Stimulated activated CD4-positive, alpha-beta T cell treated with anti-CD3 and anti-CD28 coated beads, Interleukin-4, amount 100 ng/mL, for 24 hours (primary cell): ENCODE measurements around the gene ATP13A5.

ENCODE experiments used
- DNase-seq: peaks from one replicate; pipeline ENCODE4 v3.0.0-alpha.2; 2020

Gene ATP13A5

DNA sequence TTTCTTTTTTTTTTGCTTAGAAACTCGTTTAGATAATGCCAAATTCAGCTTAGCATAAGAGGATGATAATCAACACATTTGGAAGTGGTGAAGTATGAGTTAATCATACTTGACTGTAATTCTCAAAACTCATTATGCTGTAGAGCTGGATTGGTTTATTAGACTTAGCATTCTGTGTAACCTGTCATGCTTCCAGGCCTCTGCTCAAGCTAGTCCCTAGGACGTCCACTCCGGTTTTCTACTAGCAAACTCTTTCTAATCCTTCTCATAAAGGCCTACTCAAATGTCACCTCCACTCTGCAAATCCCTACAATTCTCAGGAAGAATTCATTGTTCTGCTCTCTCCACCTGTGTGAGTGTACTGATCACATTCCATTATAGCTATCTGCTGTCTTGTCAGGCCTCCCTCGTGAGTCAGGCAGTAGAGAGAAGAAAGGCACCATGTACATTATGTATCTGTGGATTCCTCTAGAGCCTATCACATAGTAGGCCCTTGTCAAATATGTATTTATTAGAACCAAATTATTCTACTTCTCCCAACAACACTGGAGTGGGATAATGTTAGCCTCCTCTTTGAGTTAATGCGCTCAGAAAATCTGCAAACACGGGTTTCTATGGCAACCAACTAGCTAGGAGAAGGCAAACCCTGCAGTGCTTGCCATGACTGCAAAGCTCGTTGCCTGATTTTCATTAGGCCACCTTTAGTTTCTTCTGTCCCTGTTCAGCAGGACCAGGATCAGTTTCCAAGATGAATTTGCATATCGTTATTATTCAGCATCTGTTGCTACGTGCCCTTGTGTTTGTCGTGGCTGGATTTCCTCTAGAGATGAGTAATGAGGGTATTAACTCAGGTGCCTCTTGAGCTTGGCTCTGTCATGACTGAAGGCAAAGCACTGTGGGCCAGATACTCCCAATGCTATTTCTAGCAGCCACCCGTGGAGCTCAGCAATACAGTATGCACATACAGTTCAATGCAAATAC lies 30.7 kb downstream of the ATP13A5 start:
- DNase-seq, result no peak

DNA sequence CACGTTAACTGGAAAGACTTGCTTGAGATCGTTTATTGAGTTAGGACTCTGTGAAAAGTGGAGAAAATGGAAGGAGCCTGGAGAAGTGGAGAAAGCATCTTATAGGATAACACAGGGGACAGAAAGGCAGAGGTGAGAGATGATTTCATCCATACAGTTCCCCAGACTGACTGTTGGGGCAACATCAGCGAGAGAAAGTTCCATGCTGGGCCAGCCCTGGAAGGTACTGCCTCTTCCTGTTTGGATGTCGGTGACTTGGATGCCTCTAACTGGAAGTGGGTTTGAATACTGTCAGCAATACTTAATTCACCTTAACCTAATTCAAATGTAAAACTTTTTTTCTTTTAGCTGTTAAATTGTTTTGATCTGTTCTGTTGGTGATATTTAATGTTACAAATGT lies 32.3 kb downstream of the ATP13A5 start:
- no peak for DNase-seq

DNA sequence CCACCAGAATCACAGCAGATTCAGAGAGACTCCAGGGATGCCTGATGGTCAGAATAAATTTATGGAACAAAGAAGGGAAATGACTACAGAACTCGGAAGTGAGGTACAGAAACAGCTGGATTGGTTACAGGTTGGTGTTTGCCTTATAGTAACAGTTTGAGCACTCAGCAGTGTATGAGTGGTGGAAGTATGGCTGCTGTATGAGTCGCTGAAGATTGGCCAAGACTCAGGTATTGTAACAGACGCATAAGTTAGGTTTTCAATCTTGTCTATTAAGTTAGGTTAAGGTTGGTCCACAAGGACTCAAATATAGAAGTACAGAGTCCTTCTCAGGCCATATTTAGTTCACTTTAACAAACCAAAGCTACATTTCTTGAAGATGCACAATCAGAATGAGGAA lies 33.1 kb downstream of the ATP13A5 start:
- DNase-seq, result no peak

DNA sequence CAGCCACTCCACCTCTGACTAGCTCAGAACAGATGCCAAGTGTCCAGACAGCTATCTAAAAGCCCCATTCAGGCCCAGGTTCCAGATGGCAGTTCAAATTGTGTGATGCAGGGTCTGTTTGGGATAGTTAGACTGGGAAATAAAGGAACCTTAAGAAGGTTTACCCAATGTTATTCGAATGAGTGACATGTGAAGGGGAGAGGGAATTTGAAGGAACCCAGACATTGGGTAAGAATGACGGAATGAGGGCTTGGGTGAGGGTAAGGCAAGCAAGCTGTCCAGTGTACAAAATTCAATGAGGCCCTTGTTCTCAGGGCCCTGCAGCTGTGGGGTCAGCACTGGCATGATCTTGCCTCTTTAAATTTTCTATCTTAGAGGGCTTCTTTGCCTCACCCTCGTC lies 34.1 kb downstream of the ATP13A5 start:
- DNase-seq, result no peak

DNA sequence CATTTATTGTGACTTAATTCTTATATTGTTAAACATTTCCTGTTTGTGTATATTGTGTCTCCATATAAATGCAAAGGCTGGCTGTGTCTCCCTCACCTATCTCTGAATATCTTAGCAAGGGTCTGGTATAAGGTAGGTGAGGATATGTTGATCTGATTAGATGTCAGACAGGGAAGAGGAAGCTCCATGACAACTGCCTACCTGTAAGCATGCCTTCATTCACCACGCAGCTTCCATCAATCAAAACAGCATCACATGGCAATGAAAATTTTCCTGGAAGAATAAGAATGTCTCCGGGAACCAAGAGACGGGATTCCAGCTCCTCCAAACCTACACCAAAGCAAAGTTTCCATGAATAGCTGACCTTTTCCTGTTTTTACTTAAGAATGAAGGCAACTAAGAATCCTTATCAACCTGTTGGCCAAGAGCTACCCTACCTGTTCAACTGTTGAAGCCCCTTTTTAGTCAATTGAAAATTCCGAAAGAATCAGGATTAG lies 34.8 kb downstream of the ATP13A5 start:
- no peak for DNase-seq

DNA sequence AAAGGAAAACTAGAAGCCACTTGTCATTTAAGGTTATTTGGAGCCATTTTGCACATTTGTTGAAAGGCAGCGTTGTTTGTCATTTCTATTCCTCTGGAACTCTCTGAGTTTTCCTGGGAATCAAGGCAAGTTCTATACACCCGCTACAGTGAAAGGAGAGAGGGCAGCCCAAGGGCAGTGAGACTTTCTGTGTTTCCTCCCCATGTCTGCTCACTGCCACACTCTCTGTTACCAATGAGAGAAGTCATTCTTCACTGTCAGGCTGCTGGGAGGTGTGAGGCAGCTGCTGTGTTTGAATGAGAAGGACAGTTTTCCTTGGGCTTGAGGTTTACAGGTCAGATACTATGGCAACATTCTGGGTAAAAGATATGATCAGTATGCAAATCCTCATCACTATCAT lies 36.0 kb downstream of the ATP13A5 start:
- no peak for DNase-seq

DNA sequence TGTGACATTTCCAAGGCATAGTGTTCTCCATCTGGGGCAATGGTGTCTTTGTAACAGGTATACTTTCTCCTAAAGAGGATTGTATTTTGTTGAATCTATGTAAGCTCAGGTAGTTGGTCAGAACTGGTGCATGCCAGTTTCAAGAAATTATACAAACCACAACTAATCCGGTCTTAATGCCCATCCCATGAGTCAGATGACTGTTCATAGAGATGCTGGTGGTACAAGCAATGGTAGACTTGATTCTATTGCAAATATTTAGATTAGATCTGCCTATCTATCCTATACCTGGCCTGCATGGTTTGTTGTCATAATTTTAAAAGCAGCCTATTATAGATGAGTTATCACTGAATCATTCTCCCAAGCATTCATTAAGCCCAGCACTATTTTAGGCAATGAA lies 43.5 kb downstream of the ATP13A5 start:
- DNase-seq, result no peak

DNA sequence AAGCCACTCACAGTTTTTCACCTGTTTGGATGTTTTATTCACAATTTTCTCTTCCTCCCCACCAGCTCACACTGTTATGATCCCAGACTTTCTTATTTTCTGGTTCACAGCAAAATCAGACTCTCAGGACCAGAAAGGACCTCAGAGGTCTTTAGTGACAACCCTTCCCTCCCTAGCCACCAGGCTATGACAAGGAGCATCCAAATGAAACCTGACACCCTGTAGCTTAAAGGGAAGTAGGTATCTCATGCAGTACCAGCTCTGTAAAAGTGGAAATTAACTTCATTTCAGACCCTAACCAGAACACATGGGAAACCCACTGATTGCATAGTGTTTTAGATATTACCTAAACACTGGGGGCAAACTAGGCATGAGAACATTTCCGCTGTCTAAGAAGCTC lies 45.3 kb downstream of the ATP13A5 start:
- no peak for DNase-seq

DNA sequence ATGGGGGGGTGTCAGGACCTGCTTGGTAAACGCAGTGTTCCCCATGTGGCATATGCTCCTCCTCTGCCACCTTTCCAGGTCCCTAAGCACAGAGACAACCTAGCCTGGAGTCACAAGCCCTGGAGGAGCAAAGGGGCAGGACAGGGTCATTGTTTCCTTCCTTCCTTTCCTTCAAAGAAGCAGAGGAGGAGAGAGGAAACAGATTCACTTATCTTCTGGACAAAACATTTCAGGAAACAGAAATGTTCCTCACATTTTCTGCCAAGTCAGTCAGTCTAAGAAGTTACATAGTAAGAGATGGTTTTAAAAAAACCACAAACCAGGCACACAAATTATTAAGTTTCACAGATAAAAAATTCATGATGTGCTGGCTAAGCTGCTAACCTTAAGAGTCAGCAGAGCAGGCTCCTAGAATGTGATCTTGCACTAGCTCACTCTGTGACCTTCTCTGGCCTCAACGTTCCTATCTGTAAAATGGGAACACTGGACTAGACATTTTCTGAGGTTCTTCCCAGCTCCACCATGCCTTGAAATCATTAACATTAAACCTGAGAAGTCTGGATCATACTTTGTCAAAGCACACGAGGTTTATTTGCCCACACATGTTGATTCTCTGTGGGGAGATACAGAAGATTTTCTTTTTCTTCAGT lies 47.9 kb downstream of the ATP13A5 start:
- DNase-seq, result no peak

DNA sequence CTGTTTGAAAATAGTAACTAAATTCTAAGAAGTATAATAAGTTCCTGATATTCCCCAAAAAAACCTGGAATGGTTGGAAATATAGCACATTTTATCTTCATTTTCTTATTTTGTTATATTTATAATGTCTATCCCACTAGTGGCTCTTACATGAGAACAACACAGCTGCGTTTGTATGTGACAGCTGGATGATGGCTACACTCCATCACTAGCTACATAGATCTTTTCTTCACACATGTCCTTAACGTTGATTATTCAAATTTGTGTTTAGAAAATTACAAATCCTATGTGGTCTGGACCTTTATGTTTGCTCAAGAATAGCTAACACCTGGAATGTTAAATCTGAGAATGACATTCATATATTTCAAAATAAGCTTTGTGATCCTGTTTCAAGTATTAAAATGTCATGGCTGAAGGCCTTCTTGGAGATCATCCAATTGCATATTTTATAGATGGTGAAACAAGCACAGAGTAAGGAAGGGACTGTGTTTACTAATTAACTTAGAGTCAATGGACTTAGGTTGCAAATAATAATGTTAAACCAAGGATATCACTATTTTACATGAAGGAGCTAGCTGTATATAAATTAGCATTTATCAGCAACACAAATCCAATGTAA lies 60.8 kb downstream of the ATP13A5 start:
- no peak for DNase-seq

DNA sequence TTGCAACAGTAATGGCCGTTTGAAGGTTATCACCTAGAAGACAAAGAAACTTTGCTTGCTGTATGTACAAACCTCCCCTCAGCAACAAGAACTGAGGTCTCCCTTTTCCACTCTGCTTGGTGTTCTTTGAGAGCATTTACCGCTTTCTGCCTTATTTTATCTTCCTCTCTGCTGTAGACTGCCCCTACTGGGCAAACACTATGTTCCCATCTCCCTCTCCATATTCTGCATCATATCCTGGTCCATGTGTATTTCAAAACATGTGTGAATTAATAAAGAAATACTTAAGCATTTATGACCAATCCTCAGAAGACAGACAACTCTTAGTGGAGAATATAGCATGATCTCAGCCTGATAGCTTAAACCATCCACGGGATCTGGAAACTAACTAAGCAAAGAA lies 64.4 kb downstream of the ATP13A5 start:
- DNase-seq, result no peak

DNA sequence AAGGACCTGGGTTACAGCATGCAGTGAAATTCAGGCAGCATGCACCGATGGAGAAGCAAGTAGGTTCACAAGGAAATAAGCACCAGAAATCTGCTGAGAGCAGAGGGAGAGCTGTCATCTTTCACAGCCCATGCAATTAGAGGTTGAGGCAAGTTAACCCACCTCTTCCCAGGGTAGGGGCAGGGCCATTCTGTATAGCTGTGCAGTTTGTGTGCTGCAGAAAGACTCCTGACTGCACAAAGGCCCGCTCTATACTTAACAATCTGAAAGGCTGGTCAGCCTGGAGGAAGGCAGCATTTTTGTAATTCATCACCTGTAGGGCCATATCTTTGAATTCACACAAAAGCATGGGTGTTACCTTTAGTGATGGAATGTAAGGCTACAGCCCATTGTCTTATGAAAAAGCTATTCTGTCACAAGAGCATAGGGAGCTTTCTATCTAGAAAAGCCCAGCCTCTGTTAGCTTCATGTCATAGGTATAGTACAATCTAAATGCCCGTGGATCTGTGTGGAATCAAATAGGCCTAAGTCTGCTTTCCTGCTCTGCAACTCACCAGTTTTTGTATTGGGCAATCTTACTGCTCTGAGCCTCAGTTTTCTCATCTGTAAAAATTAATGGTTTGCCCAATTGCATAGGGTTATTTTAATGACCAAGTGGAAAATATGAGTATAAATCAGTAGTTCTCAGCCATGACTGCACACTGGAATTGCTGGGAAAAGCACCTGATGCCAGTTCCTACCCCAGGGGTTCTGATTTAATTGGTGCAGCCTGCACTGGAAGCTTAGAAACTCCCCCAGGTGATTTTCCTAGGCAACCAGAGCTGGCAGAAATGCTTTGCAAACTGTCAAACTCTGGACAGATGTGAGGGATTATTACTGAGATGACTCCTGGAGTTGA lies 65.2 kb downstream of the ATP13A5 start:
- no peak for DNase-seq

DNA sequence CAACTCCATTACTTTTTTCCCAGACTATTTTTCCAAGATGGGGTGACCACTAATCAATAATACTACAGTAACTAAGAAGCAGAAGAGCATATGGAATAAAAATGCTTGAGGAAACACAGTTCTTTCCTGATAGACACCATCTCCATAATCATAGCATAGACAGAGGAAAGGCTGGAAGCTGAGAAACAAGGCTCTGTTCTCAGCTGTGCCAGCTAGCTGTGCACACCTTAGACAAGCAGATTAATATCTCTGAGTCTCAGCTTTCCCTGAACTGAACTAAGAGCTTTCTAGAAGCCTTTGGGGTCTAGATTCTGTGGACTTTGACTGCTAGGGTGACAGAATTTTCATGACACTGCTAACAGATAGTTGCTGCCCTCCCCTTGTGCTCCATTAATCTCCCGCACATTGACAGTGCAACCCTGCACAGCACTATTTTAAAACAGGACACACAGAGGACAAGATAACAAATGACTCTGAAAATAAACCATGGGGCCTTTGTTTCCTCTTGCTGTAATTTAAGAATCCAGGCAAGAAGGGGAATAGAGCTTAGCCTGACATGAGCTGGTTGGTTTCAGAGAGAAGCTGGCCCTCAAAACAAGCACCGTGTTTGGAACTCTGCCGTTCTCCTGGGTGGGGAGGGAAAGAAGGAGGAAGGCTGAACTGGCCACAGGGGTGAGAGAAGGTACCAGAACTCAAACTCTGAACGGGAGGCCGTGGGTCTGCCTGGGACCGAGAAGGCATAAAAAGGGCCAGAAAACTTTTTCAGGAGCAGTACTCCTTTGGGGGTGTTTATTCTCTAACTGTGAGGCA lies 67.4 kb downstream of the ATP13A5 start:
- DNase-seq, result no peak

DNA sequence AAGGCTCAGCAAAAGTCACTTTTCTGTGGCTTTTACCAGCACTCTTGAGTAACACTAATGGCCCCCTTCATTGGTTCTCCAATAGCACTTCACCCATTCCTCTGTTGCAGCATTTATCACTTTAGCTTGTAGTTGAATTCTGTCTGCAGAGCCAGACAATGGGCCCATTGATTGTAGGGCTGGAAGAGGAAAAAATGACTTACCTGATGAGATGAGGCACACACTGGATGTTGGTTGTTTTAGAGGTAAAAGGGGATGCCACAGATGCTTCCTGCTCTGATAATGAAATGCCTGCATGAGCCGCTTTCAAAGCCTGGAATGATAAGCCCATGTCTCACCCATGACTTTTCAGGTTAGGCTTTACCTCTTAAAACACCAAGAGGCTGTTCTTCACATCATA lies 73.2 kb downstream of the ATP13A5 start:
- no peak for DNase-seq

DNA sequence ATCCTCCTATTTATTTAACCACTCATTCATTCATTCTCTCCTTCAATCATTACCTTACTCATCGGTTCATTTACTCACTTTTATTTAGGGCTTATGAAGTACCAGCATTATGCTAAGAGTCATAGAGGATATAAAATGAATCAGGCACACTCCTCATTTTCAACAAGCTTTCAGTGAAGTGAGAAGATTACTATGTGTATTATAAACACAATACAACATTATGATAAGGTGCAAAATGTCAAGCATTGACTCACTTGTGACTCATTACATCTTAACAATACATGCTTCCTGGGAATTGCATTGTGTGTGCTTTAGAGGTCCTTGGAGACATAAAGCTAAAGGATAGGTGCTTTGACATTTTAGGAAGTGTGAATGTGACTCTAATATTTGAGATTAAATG lies 77.1 kb downstream of the ATP13A5 start:
- DNase-seq, result no peak

DNA sequence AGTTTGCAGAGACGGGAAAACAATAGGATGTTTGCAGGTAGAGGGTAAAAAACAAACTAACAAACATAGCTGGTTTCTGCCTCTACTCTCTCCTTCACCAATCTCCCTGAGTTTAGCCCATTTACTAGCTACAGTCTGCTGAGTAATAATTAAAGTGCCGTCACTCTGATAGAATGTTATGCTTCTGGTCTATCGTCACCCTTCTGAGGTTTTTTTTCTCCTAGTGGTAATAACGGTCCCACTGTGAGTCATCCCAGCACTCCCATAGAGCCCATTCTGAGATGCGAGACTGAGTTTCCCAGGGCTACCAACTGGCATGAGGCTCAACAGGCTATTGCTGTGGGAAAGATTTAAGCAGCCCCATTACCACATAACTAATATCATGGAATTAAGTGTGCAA lies 81.1 kb downstream of the ATP13A5 start:
- no peak for DNase-seq

DNA sequence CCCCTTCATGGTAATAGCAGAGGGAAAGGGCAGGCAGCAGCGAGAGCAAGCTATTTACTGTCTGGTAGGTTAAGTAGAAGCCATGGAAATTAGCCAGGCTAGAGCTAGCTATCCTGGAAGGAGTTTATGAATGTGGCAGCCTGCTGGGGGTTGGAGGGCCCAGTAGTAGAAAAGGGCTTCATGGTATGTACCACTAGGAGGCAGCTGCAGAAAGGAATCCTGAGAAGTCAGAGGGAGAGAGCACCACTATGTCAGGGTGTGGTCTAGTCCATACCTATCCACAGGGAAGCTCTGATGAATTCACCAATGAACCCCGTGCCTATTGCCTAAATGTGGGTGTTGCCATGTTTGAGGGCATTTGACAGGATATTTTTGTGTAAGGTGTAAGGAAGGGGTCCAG lies 82.6 kb downstream of the ATP13A5 start:
- DNase-seq, result no peak

DNA sequence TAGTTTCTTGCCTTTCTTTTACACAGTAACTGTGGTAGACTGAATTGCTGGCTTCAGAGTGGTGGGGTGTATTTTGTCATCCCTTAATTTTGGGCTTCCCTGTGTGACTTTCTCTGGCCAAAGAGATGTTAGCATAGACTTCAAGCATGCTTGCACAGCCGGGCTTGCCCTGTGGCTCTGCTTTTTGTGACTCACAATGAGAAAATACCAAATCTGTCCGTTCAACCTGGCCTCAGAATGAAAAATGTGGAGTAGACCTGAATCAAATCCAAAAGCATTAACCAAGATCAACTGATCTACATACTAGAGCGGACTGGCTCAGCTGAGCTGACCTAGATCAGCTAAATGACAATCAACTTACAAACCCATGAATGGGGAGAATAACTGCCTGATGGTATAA lies 86.2 kb downstream of the ATP13A5 start:
- no peak for DNase-seq

DNA sequence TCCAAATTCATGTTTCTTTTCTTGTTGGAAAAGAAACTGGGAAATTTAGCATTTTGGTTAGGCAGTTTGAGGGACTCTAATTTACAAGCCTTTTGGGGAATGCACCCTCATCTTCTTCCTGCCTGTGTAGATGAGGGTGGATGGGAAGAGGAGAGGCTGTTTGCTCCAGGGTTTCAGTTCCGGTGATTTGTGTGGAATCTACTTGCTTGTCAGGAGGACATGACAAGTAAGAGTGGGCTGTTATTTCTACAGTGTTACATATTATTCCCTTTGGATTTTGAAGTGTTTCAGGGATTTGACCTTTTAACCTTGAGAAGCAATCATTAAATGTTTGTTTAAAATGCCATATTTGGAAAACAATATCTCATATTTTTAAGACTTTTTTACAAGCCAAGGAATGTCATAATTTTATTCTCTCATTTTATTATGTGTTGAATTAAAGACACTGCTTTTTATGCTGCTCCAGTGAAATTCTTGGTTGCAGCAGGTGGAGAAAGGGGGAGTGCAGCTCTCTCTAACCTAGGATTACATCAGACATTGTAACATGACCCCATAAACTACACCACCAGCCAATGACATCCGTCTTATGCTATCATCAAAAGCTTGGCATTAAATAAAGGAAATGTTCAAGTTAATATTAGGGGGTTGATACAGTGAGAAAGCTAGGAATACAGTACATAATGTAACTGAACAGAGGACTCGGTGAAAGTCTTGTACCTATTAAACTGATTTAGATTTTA lies 107.3 kb downstream of the ATP13A5 start:
- DNase-seq, result no peak

DNA sequence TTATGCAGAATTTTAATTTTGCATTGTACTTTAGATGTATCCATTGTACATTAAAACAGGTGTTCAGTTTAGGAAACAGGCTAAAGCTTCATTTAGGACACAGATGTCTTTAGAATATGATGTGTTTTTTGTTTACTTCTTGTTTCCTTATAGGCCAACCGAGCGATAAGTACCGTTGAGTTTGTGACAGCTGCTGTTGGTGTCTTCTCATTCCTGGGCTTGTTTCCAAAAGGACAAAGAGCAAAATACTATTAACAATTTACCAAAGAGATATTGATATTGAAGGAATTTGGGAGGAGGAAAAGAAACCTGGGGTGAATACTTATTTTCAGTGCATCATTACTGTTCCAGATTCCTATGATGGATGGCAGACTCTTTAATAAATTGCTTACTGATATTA lies 108.1 kb downstream of the ATP13A5 start:
- no peak for DNase-seq
